ENCODE results near the gene PTTG1IP2. TPM values are rescaled to one million over a fixed set of nuclear protein-coding genes. Genes with fewer than 3 reads are reported as not detected.

The PTTG1IP2 gene
- total RNA-seq, 4 donors from 2014 or later = not detected

- Histone ChIP-seq H3K27me3 (no peaks in the 10 kb centered on the region), H3K9me3 (no peaks in the 10 kb centered on the region), H3K4me1 (no peaks in the 10 kb centered on the region), H3K36me3 (no peaks in the 10 kb centered on the region), H3K27ac (no peak overlapping the region), H3K4me3 (no peak overlapping the region)
- WGBS, 2 donors (ENCODE audit: low coverage in 1 of 2) = 90 to 92% methylated on average over 6 of the region's 6 CpGs
- ATAC-seq = no peak
- TF ChIP-seq CTCF (IDR thresholded peaks at IDR 0.05) (no peak), EP300 (IDR thresholded peaks at IDR 0.05) (no peak), POLR2A (IDR thresholded peaks at IDR 0.05) (no peak), POLR2AphosphoS5 (IDR thresholded peaks at IDR 0.05) (no peak)
These were observed 22.8 kb downstream of the PTTG1IP2 start for GRCh38 chr7:90492250-90492649.

- no peaks in the 10 kb centered on the region for H3K36me3 ChIP-seq
- H3K27ac ChIP-seq = no peak overlapping the region
- ATAC-seq = no peak
- H3K9me3 ChIP-seq = no peaks in the 10 kb centered on the region
- no peaks in the 10 kb centered on the region for H3K27me3 ChIP-seq
- TF ChIP-seq EP300 (IDR thresholded peaks at IDR 0.05) (no peak), POLR2A (IDR thresholded peaks at IDR 0.05) (no peak), POLR2AphosphoS5 (IDR thresholded peaks at IDR 0.05) (no peak), CTCF (IDR thresholded peaks at IDR 0.05) (no peak)
- no peak overlapping the region for H3K4me3 ChIP-seq
- 86 to 100% methylated on average over 1 of the region's 1 CpG for WGBS, 2 donors (ENCODE audit: low coverage in 1 of 2)
- H3K4me1 ChIP-seq = no peaks in the 10 kb centered on the region
These were observed 25.8 kb downstream of the PTTG1IP2 start for GRCh38 chr7:90495241-90495640.

GRCh38 chr7:90502539-90502938 lies 33.1 kb downstream of the PTTG1IP2 start:
- H3K36me3 ChIP-seq = no peaks in the 10 kb centered on the region
- H3K4me1 ChIP-seq = no peaks in the 10 kb centered on the region
- H3K9me3 ChIP-seq = no peaks in the 10 kb centered on the region
- no peaks in the 10 kb centered on the region for H3K27me3 ChIP-seq
- WGBS, 2 donors (ENCODE audit: low coverage in 1 of 2) = 82 to 89% methylated on average over 4 of the region's 4 CpGs
- no peak overlapping the region for H3K4me3 ChIP-seq
- ATAC-seq = no peak
- TF ChIP-seq POLR2AphosphoS5 (IDR thresholded peaks at IDR 0.05) (no peak), EP300 (IDR thresholded peaks at IDR 0.05) (no peak), CTCF (IDR thresholded peaks at IDR 0.05) (no peak), POLR2A (IDR thresholded peaks at IDR 0.05) (no peak)
- H3K27ac ChIP-seq = no peak overlapping the region

GRCh38 chr7:90503367-90503766 lies 33.9 kb downstream of the PTTG1IP2 start:
- WGBS, 2 donors (ENCODE audit: low coverage in 1 of 2) = no CpG with 5 or more reads among the region's 1 CpG
- TF ChIP-seq EP300 (IDR thresholded peaks at IDR 0.05) = no peak

GRCh38 chr7:90507692-90508091 lies 38.3 kb downstream of the PTTG1IP2 start:
- Histone ChIP-seq H3K9me3 (no peaks in the 10 kb centered on the region), H3K27me3 (no peaks in the 10 kb centered on the region), H3K4me3 (no peak overlapping the region), H3K27ac (no peak overlapping the region), H3K4me1 (no peaks in the 10 kb centered on the region), H3K36me3 (no peaks in the 10 kb centered on the region)
- ATAC-seq = no peak
- TF ChIP-seq CTCF (IDR thresholded peaks at IDR 0.05) (no peak), EP300 (IDR thresholded peaks at IDR 0.05) (no peak), POLR2AphosphoS5 (IDR thresholded peaks at IDR 0.05) (no peak), POLR2A (IDR thresholded peaks at IDR 0.05) (no peak)
- 80 to 100% methylated on average over 1 of the region's 1 CpG for WGBS, 2 donors (ENCODE audit: low coverage in 1 of 2)

More at GRCh38 chr7:90503367-90503766, 33.9 kb downstream of the PTTG1IP2 start:
- H3K9me3 ChIP-seq = no peaks in the 10 kb centered on the region
- H3K36me3 ChIP-seq = no peaks in the 10 kb centered on the region
- H3K27ac ChIP-seq = no peak overlapping the region
- H3K4me1 ChIP-seq = no peaks in the 10 kb centered on the region
- no peak for ATAC-seq
- H3K27me3 ChIP-seq = no peaks in the 10 kb centered on the region
- H3K4me3 ChIP-seq = no peak overlapping the region
